Cardiac muscle cell (in vitro differentiated cells and primary cell): ENCODE measurements around the gene RAI1. TPM values are rescaled to one million over a fixed set of nuclear protein-coding genes. Genes with fewer than 3 reads are reported as not detected.

Experiments
- DNase-seq, 2 donors: peaks; one replicate each; pipeline versions ENCODE4 v3.0.0 to v3.0.0-alpha.2; 2010 to 2017; ENCODE audit warnings: low read depth in 1 of 2, low spot score in 1 of 2
- H3K27ac ChIP-seq: fragments of 200-600 bp; sonication (generic); 2 replicates; pipeline ENCODE4 v1.5.1; 2016
- H3K27me3 ChIP-seq: fragments of 200-600 bp; sonication (generic); 2 replicates; pipeline ENCODE4 v1.6.0; 2016; ENCODE audit warnings: control low read depth
- H3K36me3 ChIP-seq: fragments of 200-600 bp; sonication (generic); 2 replicates; pipeline ENCODE4 v1.5.1; 2016; ENCODE audit warnings: control low read depth
- H3K4me1 ChIP-seq: fragments of 200-600 bp; sonication (generic); 2 replicates; pipeline ENCODE4 v1.8.1; 2017; ENCODE audit warnings: low read depth, mild to moderate bottlenecking, mixed run types
- H3K4me3 ChIP-seq: fragments of 200-600 bp; sonication (generic); 2 replicates; pipeline ENCODE4 v1.5.1; 2016; ENCODE audit warnings: mild to moderate bottlenecking
- H3K9me3 ChIP-seq: fragments of 200-600 bp; sonication (generic); 2 replicates; pipeline ENCODE4 v1.5.1; 2017; ENCODE audit warnings: low read depth, mild to moderate bottlenecking, control low read depth
- polyA plus RNA-seq: library from polyadenylated mRNA; unstranded; fragments of >200 nt; fragmentation: Nextera tagmentation; extraction: Ambion mirVana; gene quantifications from 2 replicates; pipeline ENCODE4 v1.2.1, GENCODE V29; 2016
- total RNA-seq: library from RNA; depleted of rRNA; stranded (reverse); fragments of >200 nt; gene quantifications from 2 replicates; pipeline ENCODE4 v1.2.3, GENCODE V29; 2016
- TF ChIP-seq, protein P1 (sequence below): IDR thresholded peaks from 2 replicates; pipeline ENCODE4 v1.5.1; 2012; ENCODE audit warnings: low read depth, mild to moderate bottlenecking, low read length

Gene RAI1
- total and polyA plus RNA-seq, 2 experiments from 2014 or later: 20.2 to 46.2 TPM

DNA sequence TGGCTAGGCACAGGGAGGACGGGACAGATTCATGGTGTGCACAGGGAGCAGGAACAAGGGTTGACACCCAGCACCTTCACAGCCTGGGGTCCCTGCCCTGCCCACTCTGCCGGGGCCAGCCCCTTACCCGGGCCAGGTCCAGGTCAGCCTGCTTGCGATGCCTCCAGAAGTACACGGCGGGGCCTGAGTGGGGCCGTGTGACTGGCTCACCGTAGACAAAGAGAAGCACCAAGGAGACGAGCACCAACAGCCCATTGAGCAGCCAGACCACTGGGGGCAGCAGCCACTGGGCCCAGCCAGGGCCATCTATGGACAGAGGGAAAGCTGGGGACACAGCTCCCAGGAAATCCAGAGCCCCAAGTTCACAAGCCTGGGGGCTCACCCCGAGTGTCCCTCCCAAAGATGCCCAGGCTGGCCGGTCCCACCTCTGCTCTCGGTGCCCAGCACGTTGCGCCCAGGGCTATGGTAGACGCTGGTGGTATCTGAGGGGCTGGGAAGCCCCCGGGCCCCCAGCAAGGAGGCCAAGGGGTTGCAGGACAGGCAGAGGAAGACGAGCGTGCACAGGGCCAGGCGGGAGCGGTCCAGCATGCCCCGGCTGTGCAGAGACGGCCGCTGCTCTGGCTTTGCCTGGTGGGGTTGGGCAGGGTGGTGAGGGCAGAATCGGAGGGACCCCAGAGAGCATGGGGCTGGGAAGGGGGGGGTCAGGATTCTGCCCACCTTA, 135.7 kb downstream of the RAI1 start:
- no peak overlapping the region for H3K27ac ChIP-seq
- no peaks in the 10 kb centered on the region for H3K36me3 ChIP-seq
- no peaks in the 10 kb centered on the region for H3K9me3 ChIP-seq
- no peak overlapping the region for H3K4me3 ChIP-seq
- peaks cover 16% of the 10 kb centered on the region for H3K4me1 ChIP-seq
- H3K27me3 ChIP-seq: no peaks in the 10 kb centered on the region
- DNase-seq: no peak
- TF ChIP-seq, protein P1, sequence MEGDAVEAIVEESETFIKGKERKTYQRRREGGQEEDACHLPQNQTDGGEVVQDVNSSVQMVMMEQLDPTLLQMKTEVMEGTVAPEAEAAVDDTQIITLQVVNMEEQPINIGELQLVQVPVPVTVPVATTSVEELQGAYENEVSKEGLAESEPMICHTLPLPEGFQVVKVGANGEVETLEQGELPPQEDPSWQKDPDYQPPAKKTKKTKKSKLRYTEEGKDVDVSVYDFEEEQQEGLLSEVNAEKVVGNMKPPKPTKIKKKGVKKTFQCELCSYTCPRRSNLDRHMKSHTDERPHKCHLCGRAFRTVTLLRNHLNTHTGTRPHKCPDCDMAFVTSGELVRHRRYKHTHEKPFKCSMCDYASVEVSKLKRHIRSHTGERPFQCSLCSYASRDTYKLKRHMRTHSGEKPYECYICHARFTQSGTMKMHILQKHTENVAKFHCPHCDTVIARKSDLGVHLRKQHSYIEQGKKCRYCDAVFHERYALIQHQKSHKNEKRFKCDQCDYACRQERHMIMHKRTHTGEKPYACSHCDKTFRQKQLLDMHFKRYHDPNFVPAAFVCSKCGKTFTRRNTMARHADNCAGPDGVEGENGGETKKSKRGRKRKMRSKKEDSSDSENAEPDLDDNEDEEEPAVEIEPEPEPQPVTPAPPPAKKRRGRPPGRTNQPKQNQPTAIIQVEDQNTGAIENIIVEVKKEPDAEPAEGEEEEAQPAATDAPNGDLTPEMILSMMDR: no peak

DNA sequence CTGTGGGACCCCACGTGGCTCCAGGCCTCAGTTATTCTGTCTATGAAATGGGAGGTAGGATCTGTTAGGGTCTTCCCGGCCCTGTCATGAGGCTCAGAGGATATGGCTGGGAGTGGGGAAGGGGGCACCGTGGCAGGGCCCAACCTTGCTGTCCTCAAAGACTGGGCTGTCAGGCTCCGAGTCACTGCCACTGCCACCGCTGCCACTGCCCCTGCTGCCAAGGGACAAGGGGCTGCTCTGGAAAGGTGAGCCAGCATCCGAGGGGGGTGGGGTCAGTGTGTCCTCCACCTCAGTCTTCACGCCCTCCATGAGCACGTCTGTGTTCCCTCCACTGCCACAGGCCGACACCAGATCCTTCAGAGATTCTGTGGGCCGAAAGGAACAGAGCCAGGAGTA, 136.3 kb downstream of the RAI1 start:
- TF ChIP-seq, protein P1: no peak
- Histone ChIP-seq H3K4me3 (no peak overlapping the region), H3K36me3 (no peaks in the 10 kb centered on the region), H3K4me1 (peaks cover 17% of the 10 kb centered on the region), H3K27me3 (no peaks in the 10 kb centered on the region), H3K27ac (no peak overlapping the region), H3K9me3 (no peaks in the 10 kb centered on the region)
- DNase-seq: no peak

DNA sequence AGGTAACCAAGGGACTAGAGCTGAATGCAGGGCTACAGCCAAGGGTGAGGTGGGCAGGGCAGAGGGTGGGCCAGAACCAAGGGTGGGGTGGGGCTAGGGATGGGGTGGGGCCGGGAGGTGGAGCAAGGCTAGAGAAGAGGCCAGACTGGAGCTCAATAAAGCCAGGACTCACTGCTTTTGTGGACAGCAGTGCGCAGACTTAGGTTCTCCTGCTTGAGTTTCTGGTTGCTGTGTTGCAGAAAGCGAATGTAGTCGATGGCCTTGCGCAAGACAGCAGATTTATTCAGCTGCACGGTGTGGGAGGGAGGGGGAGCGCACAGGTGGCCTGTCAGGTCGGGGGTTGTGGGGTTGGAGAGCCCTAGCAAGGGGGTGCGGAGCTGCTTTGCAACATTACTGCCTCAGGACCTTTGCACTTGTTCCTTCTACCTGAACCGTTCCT, 136.8 kb downstream of the RAI1 start:
- peaks cover 21% of the 10 kb centered on the region for H3K4me1 ChIP-seq
- H3K27ac ChIP-seq: no peak overlapping the region
- DNase-seq: peak; percentile 52 to 60
- H3K36me3 ChIP-seq: no peaks in the 10 kb centered on the region
- no peaks in the 10 kb centered on the region for H3K9me3 ChIP-seq
- H3K27me3 ChIP-seq: no peaks in the 10 kb centered on the region
- TF ChIP-seq, protein P1: no peak
- no peak overlapping the region for H3K4me3 ChIP-seq

DNA sequence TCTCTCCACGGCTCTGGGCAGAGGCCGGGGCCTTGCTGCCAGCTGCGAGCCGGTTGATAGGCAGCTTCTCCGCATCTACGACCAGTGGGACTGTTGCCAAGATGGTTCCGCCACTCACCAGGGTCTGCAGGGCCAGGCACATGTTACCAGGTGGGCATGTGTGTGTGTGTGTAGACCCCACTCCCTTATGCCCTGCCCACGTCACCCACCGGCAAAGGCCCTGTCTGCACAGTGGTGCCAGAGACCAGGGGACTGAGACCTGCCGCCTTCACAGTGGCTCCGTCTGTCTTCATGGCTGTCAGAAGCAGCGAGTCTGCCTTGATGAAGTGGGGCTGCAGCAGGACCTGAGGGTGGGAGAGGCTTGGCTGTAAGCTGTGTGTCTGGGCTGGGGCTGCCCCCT, 137.9 kb downstream of the RAI1 start:
- H3K9me3 ChIP-seq: no peaks in the 10 kb centered on the region
- peaks cover 26% of the 10 kb centered on the region for H3K4me1 ChIP-seq
- TF ChIP-seq, protein P1: no peak
- no peak overlapping the region for H3K27ac ChIP-seq
- no peaks in the 10 kb centered on the region for H3K27me3 ChIP-seq
- no peaks in the 10 kb centered on the region for H3K36me3 ChIP-seq
- H3K4me3 ChIP-seq: no peak overlapping the region
- DNase-seq: no peak

DNA sequence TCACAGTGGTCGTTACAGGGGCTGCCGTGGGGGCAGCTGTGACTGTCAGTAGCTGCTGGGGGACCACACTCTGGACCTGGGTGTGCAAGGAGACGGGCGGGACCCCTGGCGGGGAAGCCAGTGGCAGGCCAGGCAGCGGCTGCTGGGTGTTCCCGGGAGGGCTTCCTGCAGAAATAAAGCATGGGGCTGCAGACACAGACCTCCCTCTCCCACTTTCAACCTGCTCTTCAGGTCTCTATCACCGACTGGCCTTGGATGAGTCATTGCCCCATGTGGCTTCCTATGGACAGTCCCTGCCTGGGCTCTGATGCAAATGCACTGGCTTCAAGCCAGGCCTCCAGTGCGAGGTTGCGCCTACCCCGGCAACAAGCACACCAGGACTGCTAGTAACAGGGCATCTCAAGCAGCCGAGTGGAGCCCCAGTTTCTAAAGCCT, 138.3 kb downstream of the RAI1 start:
- no peak overlapping the region for H3K27ac ChIP-seq
- TF ChIP-seq, protein P1: no peak
- H3K27me3 ChIP-seq: no peaks in the 10 kb centered on the region
- no peaks in the 10 kb centered on the region for H3K9me3 ChIP-seq
- no peaks in the 10 kb centered on the region for H3K36me3 ChIP-seq
- peaks cover 26% of the 10 kb centered on the region for H3K4me1 ChIP-seq
- DNase-seq: peak in 1 of 2 donors; percentile 96
- no peak overlapping the region for H3K4me3 ChIP-seq
